Liver (tissue), 9 donors: Measurements from ENCODE around the gene MED12L. TPM values are rescaled to one million over a fixed set of nuclear protein-coding genes. Genes with fewer than 3 reads are reported as not detected.

Source experiments
- DNase-seq: peaks from one replicate; pipeline ENCODE4 v3.0.0-alpha.2; 2017; ENCODE audit warnings: low spot score
- H3K27ac ChIP-seq, 2 donors: one replicate each; pipeline ENCODE4 v1.7.0; 2013; ENCODE audit warnings: inconsistent platforms in 2 of 2, low read length in 2 of 2, control low read depth in 1 of 2, low read depth in 1 of 2, mild to moderate bottlenecking in 1 of 2
- H3K27me3 ChIP-seq, 4 donors: one replicate each; pipeline versions ENCODE4 v1.6.1 to v1.7.0; 2013; ENCODE audit warnings: low read length in 3 of 4, inconsistent platforms in 1 of 4, mild to moderate bottlenecking in 1 of 4, moderate library complexity in 1 of 4; ENCODE audit not compliant: control insufficient read depth in 4 of 4, insufficient read depth in 4 of 4
- H3K36me3 ChIP-seq, 4 donors: one replicate each; pipeline versions ENCODE4 v1.6.1 to v1.7.0; 2013; ENCODE audit warnings: low read length in 3 of 4, mild to moderate bottlenecking in 3 of 4, low read depth in 1 of 4, moderate library complexity in 1 of 4; ENCODE audit not compliant: control insufficient read depth in 4 of 4, insufficient read depth in 3 of 4
- H3K4me1 ChIP-seq, 4 donors: one replicate each; pipeline versions ENCODE4 v1.6.1 to v1.7.0; 2013; ENCODE audit warnings: low read length in 3 of 4, mild to moderate bottlenecking in 3 of 4, moderate library complexity in 1 of 4; ENCODE audit not compliant: control insufficient read depth in 4 of 4, insufficient read depth in 4 of 4
- H3K4me3 ChIP-seq, 3 donors: one replicate each; pipeline versions ENCODE4 v1.6.1 to v1.7.0; 2013; ENCODE audit warnings: low read length in 3 of 3, control low read depth in 1 of 3, low read depth in 1 of 3, mild to moderate bottlenecking in 1 of 3
- H3K9ac ChIP-seq, 2 donors: one replicate each; pipeline ENCODE4 v1.7.0; 2013; ENCODE audit warnings: low read length in 2 of 2, mild to moderate bottlenecking in 2 of 2, moderate library complexity in 2 of 2, control low read depth in 1 of 2, low read depth in 1 of 2
- H3K9me3 ChIP-seq, 4 donors: one replicate each; pipeline versions ENCODE4 v1.6.1 to v1.7.0; 2013; ENCODE audit warnings: low read length in 3 of 4; ENCODE audit not compliant: control insufficient read depth in 4 of 4
- ATF3 ChIP-seq: IDR thresholded peaks from 2 replicates; pipeline ENCODE4 v1.6.1; 2016; ENCODE audit warnings: antibody characterized with exemption
- CTCF ChIP-seq: fragments of 150-350 bp; IDR thresholded peaks from 2 replicates; pipeline ENCODE4 v1.5.1; 2017; ENCODE audit warnings: improper control_type of control experiment, low read depth, low read length; ENCODE audit not compliant: missing input control
- EGR1 ChIP-seq, 2 donors: IDR thresholded peaks; 2 replicates each; pipeline ENCODE4 v1.6.1; 2016 to 2018; ENCODE audit warnings: antibody characterized with exemption in 2 of 2, low read depth in 2 of 2
- FOXA1 ChIP-seq: IDR thresholded peaks from 2 replicates; pipeline ENCODE4 v1.6.1; 2016; ENCODE audit warnings: antibody characterized with exemption
- FOXA2 ChIP-seq: IDR thresholded peaks from 2 replicates; pipeline ENCODE4 v1.6.1; 2016; ENCODE audit warnings: antibody characterized with exemption
- GABPA ChIP-seq, 2 donors: IDR thresholded peaks in 1 of 2; conservative IDR thresholded peaks in 1 of 2; 2 replicates each; pipeline ENCODE4 v1.6.1; 2016; ENCODE audit warnings: antibody characterized with exemption in 2 of 2, mild to moderate bottlenecking in 1 of 2, moderate library complexity in 1 of 2
- HNF4A ChIP-seq, 2 donors: conservative IDR thresholded peaks; 2 replicates each; pipeline ENCODE4 v1.6.1; 2016; ENCODE audit warnings: antibody characterized with exemption in 2 of 2, mild to moderate bottlenecking in 2 of 2
- HNF4G ChIP-seq: IDR thresholded peaks from 2 replicates; pipeline ENCODE4 v1.6.1; 2016; ENCODE audit warnings: antibody characterized with exemption
- JUND ChIP-seq, 2 donors: IDR thresholded peaks; 2 replicates each; pipeline ENCODE4 v1.6.1; 2016; ENCODE audit warnings: antibody characterized with exemption in 2 of 2
- MAX ChIP-seq: IDR thresholded peaks from 2 replicates; pipeline ENCODE4 v1.6.1; 2016; ENCODE audit warnings: antibody characterized with exemption
- NR2F2 ChIP-seq: IDR thresholded peaks from 2 replicates; pipeline ENCODE4 v1.6.1; 2016; ENCODE audit warnings: antibody characterized with exemption
- RAD21 ChIP-seq, 2 donors: IDR thresholded peaks; 2 replicates each; pipeline ENCODE4 v1.6.1; 2016; ENCODE audit warnings: antibody characterized with exemption in 2 of 2, mild to moderate bottlenecking in 2 of 2
- REST ChIP-seq: IDR thresholded peaks from 2 replicates; pipeline ENCODE4 v1.6.1; 2016; ENCODE audit warnings: antibody characterized with exemption, mild to moderate bottlenecking
- RXRA ChIP-seq, 2 donors: IDR thresholded peaks; 2 replicates each; pipeline ENCODE4 v1.6.1; 2017 to 2018; ENCODE audit warnings: antibody characterized with exemption in 2 of 2, mild to moderate bottlenecking in 1 of 2
- SP1 ChIP-seq: IDR thresholded peaks from 2 replicates; pipeline ENCODE4 v1.6.1; 2018; ENCODE audit warnings: antibody characterized with exemption, mild to moderate bottlenecking
- TAF1 ChIP-seq: conservative IDR thresholded peaks from 2 replicates; pipeline ENCODE4 v1.6.1; 2016; ENCODE audit warnings: antibody characterized with exemption, mild to moderate bottlenecking
- YY1 ChIP-seq: IDR thresholded peaks from 2 replicates; pipeline ENCODE4 v1.6.1; 2016; ENCODE audit warnings: antibody characterized with exemption, mild to moderate bottlenecking
- ZBTB33 ChIP-seq: IDR thresholded peaks from 2 replicates; pipeline ENCODE4 v1.6.1; 2016; ENCODE audit warnings: antibody characterized with exemption
- WGBS: extraction: QIAGEN DNeasy Blood & Tissue Kit; methylation state at CpG from one replicate; pipeline ENCODE4 v1.1.7; 2013; 5-methylcytosine and 5-hydroxymethylcytosine counted together
- polyA plus RNA-seq, 2 donors: library from polyadenylated mRNA; stranded (reverse) in 1 of 2; unstranded in 1 of 2; fragments of 200-250 nt in 1 of 2; fragments of >200 nt in 1 of 2; fragmentation: Nextera tagmentation in 1 of 2; extraction: Ambion mirVana in 1 of 2; gene quantifications; one replicate each; pipeline versions ENCODE4 v1.2.1 to v1.2.3, GENCODE V29; 2013 to 2015
- total RNA-seq, 2 donors: library from RNA; depleted of rRNA; stranded (reverse); fragments of >200 nt; gene quantifications; one replicate each; pipeline ENCODE4 v1.2.3, GENCODE V29; 2014
- donor health status: healthy.
- donor health status: healthy.
- donor health status: healthy.
- donor health status: healthy.
- donor health status: healthy.

MED12L gene
- total and polyA plus RNA-seq, 4 donors = 0.02 to 2.1 (median 0.49) TPM

GRCh38 chr3:151182349-151183079, 97.0 kb downstream of the MED12L start:
- Histone ChIP-seq H3K4me1 (no peaks in the 10 kb centered on the region), H3K27ac (no peak overlapping the region), H3K36me3 (no peaks in the 10 kb centered on the region), H3K27me3 (no peaks in the 10 kb centered on the region), H3K9me3 (no peaks in the 10 kb centered on the region), H3K4me3 (no peak overlapping the region), H3K9ac (no peak overlapping the region)
- TF ChIP-seq REST (no peak), CTCF (no peak), RAD21 (IDR thresholded peaks at IDR 0.05) (no peak), FOXA1 (no peak), JUND (IDR thresholded peaks at IDR 0.05) (no peak), RXRA (IDR thresholded peaks at IDR 0.05) (no peak), SP1 (no peak), TAF1 (no peak), EGR1 (IDR thresholded peaks at IDR 0.05; ENCODE audit: low read depth in 2 of 2) (no peak), GABPA (IDR thresholded peaks at IDR 0.05 in 1 of 2, conservative IDR thresholded peaks at IDR 0.05 in 1 of 2) (no peak), FOXA2 (no peak), HNF4G (no peak), MAX (no peak), HNF4A (conservative IDR thresholded peaks at IDR 0.05) (no peak), YY1 (no peak), ZBTB33 (no peak), NR2F2 (no peak), ATF3 (no peak)
- 82% methylated on average over 5 of the region's 5 CpGs for WGBS
- no peak for DNase-seq
